ENCODE measurements around the gene ADAMTS12.

The ADAMTS12 gene

GRCh38 chr5:33684496-33685159, 207.2 kb downstream of the ADAMTS12 start:
- TF ChIP-seq CTCF (IDR thresholded peaks at IDR 0.05) = no peak
- Mint-ChIP-seq H3K9me3 (no peaks in the 10 kb centered on the region), H3K27ac (no peak overlapping the region), H3K4me1 (peaks cover 30% of the 10 kb centered on the region), H3K4me3 (no peak overlapping the region), H3K27me3 (ENCODE audit: low read depth, poor library complexity) (no peaks in the 10 kb centered on the region), H3K36me3 (ENCODE audit: low read depth) (peaks cover 24% of the 10 kb centered on the region)
- DNase-seq = no peak

DNA sequence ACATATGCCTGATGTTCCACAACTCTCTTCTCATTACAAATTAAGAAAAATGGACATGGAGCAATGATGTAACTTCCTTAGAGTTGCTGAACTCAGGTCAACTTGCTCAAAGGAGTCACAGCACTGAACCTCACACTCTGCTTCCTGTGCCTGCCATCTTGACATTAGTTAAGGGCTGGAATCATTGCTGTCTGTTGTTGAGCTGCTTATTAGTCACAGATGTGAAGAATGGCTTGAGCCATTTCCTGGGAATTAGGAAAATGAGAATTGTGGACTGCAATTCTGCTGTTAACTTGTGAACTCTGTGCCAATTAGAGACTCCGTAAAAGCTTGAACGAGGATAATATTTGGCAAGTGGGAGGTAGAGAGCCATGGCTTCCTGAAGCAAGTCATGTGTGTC, 212.0 kb downstream of the ADAMTS12 start:
- Mint-ChIP-seq H3K4me1 (peaks cover 3% of the 10 kb centered on the region), H3K4me3 (no peak overlapping the region), H3K36me3 (ENCODE audit: low read depth) (peaks cover 47% of the 10 kb centered on the region), H3K9me3 (no peaks in the 10 kb centered on the region), H3K27me3 (ENCODE audit: low read depth, poor library complexity) (no peaks in the 10 kb centered on the region), H3K27ac (no peak overlapping the region)
- no peak for DNase-seq
- no peak for TF ChIP-seq CTCF (IDR thresholded peaks at IDR 0.05)

DNA sequence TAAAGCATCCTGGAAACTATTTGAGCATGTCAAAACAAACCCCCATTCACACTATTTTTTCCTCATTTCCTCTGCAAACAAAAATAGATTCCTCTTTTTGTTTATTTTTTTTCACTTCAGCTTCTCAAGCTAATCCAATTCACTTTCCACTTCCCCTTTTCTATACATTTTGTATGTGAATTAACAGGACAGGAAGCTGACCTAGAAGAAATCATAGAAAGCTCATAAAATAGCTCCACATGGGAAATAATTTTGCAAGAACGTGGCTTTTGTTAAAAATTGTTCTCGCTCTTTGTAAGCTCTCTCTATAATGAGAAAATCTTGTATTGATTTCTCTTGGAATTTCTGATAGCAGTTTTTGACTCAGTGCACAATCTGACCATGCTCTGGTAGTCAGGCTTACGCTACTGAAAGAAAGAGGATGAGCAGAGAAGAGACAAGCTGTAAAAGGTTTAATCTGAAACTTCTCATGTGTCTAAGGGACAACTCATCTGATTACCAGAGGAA, 215.8 kb downstream of the ADAMTS12 start:
- peaks cover 27% of the 10 kb centered on the region for H3K36me3 Mint-ChIP-seq (ENCODE audit: low read depth)
- no peak overlapping the region for H3K4me3 Mint-ChIP-seq
- H3K27ac Mint-ChIP-seq = no peak overlapping the region
- TF ChIP-seq CTCF (IDR thresholded peaks at IDR 0.05) = no peak
- no peaks in the 10 kb centered on the region for H3K4me1 Mint-ChIP-seq
- no peaks in the 10 kb centered on the region for H3K9me3 Mint-ChIP-seq
- H3K27me3 Mint-ChIP-seq (ENCODE audit: low read depth, poor library complexity) = no peaks in the 10 kb centered on the region
- DNase-seq = no peak

DNA sequence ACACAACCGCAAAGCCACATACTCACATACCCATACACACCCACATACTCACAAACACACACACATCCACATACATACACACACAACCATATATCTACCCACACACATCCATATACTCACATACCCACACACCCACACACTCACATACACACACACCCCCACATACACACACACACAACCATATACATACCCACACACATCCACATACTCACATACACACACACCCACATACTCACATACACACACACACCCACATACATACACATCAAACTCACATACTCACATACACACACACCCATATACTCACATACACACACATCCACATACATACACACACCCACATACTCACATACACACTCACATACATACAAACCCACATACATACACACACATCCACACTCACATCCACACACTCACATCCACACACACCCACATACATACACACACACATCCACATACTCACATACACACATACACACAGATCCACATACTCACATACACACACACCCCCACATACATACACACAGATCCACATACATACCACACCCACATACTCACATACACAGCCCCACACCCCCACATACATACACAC, 220.0 kb downstream of the ADAMTS12 start:
- no peak overlapping the region for H3K4me3 Mint-ChIP-seq
- H3K36me3 Mint-ChIP-seq (ENCODE audit: low read depth) = peaks cover 5% of the 10 kb centered on the region
- H3K9me3 Mint-ChIP-seq = no peaks in the 10 kb centered on the region
- no peaks in the 10 kb centered on the region for H3K4me1 Mint-ChIP-seq
- no peak overlapping the region for H3K27ac Mint-ChIP-seq
- TF ChIP-seq CTCF (IDR thresholded peaks at IDR 0.05) = no peak
- no peaks in the 10 kb centered on the region for H3K27me3 Mint-ChIP-seq (ENCODE audit: low read depth, poor library complexity)
- no peak for DNase-seq

GRCh38 chr5:33662722-33663427, 228.9 kb downstream of the ADAMTS12 start:
- Mint-ChIP-seq H3K9me3 (no peaks in the 10 kb centered on the region), H3K27ac (no peak overlapping the region), H3K36me3 (ENCODE audit: low read depth) (peaks cover 21% of the 10 kb centered on the region), H3K27me3 (ENCODE audit: low read depth, poor library complexity) (no peaks in the 10 kb centered on the region), H3K4me1 (no peaks in the 10 kb centered on the region), H3K4me3 (no peak overlapping the region)
- TF ChIP-seq CTCF (IDR thresholded peaks at IDR 0.05) = no peak
- no peak for DNase-seq
